GM12801 (cell line): Measurements from ENCODE around the gene PRAMEF2.
"Not testable (repeated sequence)": the region's sequence is repeated elsewhere in the genome, so short reads cannot be mapped to it uniquely, and the experiment has no call there.

Source experiments
- CTCF ChIP-seq: IDR thresholded peaks from one replicate; pipeline ENCODE4 v1.5.1; 2011; ENCODE audit warnings: control low read depth; ENCODE audit not compliant: insufficient read length; ENCODE audit errors: extremely low read depth

PRAMEF2 gene, protein sequence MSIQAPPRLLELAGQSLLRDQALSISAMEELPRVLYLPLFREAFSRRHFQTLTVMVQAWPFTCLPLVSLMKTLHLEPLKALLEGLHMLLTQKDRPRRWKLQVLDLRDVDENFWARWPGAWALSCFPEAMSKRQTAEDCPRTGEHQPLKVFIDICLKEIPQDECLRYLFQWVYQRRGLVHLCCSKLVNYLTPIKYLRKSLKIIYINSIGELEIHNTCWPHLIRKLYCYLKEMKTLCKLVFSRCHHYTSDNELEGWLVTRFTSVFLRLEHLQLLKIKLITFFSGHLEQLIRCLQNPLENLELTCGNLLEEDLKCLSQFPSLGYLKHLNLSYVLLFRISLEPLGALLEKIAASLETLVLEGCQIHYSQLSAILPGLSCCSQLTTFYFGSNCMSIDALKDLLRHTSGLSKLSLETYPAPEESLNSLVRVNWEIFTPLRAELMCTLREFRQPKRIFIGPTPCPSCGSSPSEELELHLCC

DNA sequence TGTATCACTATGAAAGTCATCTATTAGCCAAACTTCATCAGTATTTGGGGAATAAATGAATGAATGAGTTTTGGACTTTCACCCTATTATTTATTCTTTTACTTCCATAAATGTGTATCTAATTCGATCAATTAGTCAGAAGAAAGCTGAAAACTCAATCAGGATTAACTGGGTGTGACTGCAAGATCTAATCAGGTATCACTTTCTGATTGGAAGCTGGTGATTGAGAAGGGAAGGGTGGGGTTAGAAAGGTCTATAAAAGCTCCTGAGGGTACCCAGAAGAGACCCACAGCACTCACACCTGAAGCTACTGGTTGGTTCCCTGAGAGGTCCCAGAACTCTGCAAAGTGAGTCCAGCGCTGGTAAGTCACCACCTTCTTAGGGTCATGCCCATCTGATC, at the start of gene PRAMEF2:
Gene PRAMEF2, plus strand, starts transcription at position 301 of the 400 bp plus-strand sequence. CDS start 1,924 bp downstream, outside the sequence.
- not testable (repeated sequence) for TF ChIP-seq CTCF

DNA sequence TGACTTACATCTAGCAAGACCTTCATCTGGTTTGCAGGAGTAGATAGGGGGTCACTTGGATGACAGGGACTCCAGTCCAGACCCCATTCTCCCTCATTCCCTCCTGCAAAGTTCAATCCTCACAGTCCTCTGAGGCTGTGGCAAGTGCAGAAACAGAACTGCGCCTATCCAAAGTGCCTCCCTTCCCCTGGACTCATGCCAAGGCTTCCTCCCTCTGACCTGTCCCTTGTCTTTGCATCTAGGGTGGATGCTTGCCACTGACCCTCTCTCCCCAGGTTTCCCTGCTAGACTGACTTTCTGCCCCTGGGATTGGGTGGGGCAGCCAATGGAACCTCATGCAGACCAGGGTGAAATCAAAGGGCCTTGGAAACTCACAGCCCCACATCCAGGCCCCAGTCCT, 47.0 kb upstream of the PRAMEF2 start:
- no peak for TF ChIP-seq CTCF

DNA sequence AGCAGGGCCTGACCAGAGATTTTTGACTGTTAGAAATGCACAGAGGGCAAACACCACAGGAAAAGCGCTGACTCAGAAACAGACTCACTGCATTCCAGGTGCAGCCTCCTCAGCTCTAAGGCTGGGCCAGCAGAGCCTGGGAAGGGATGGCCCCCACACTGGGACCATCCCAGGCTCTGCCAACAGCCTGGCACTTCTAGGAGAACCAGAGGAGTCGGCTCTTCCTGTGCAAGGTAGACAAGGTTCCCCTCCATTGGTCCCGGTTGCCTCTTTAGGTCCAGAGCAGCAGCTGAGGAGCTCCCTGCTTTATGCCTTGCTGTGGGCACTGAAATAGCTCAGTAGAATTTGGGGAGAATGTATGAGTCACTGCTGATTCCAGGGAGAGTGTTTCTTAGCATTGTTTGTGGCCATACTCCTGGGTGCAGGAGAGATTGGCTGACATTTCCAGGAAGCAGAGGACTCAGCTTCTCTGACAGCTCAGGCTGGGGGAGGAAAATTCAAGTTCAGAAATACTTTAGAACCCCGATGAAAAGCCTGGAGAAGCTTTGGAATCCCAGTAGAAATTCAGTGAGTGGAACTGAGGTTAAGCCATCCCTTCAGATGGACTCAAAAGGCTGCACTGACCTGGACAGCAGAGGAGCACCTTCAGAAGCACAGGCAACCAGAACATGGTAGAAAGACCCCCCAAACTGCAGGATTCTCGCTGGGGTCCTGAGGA, 46.0 kb upstream of the PRAMEF2 start:
- TF ChIP-seq CTCF: no peak

GRCh38 chr1:12811409-12811784, 45.5 kb upstream of the PRAMEF2 start:
- no peak for TF ChIP-seq CTCF

GRCh38 chr1:12831310-12831709, 25.6 kb upstream of the PRAMEF2 start, which contains the start of gene PRAMEF11:
PRAMEF11 (minus strand) TSS chr1:12831410; CDS start chr1:12828789, 2,621 bp downstream.
- TF ChIP-seq CTCF: not testable (repeated sequence)

GRCh38 chr1:12848620-12849019, 8.3 kb upstream of the PRAMEF2 start, which contains the start of gene HNRNPCL1:
HNRNPCL1 (minus strand) TSS chr1:12848720; CDS start chr1:12848289, 431 bp downstream.
- TF ChIP-seq CTCF: not testable (repeated sequence)

DNA sequence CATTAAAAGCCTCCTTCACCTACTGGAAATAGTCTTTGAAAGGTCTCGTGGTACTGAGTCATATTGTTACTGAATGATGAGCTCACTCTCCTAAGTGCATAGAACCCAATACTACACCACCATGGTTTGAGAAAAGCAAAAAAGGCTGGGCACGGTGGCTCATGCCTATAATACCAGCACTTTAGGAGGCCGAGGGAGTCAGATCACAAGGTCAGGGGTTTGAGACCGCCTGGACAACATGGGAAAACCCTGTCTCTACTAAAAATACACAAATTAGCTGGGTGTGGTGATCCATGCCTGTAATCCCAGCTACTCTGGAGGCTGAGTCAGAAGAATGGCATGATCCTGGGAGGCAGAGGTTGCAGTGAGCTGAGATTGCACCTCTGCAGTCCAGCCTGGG, 5.1 kb upstream of the PRAMEF2 start:
- TF ChIP-seq CTCF: no peak
